Thyroid gland (tissue), 4 donors: ENCODE measurements around the gene MYT1. TPM values are rescaled to one million over a fixed set of nuclear protein-coding genes. Genes with fewer than 3 reads are reported as not detected.

Experiments
- DNase-seq, 2 donors: peaks; one replicate each; pipeline ENCODE4 v3.0.0-alpha.2; 2019
- H3K27ac ChIP-seq, 3 donors: fragments of 200-600 bp; sonication (generic); 1 replicate in 2 of 3; 2 replicates in 1 of 3; pipeline ENCODE4 v1.5.1; 2016 to 2019; ENCODE audit warnings: mild to moderate bottlenecking in 1 of 3, moderate library complexity in 1 of 3
- H3K27me3 ChIP-seq: fragments of 200-600 bp; sonication (generic); one replicate; pipeline ENCODE4 v1.5.1; 2019
- H3K36me3 ChIP-seq, 2 donors: fragments of 200-600 bp; sonication (generic); one replicate each; pipeline ENCODE4 v1.5.1; 2016 to 2019
- H3K4me1 ChIP-seq, 2 donors: fragments of 200-600 bp; sonication (generic); one replicate each; pipeline ENCODE4 v1.5.1; 2017 to 2019
- H3K4me3 ChIP-seq, 3 donors: fragments of 200-600 bp; sonication (generic); replicated peaks in 1 of 3; 1 replicate in 2 of 3; 2 replicates in 1 of 3; pipeline ENCODE4 v1.5.1; 2016; ENCODE audit warnings: mild to moderate bottlenecking in 1 of 3
- H3K9me3 ChIP-seq: fragments of 200-600 bp; sonication (generic); one replicate; pipeline ENCODE4 v1.5.1; 2017
- CTCF ChIP-seq, 6 experiments: fragments of 200-600 bp in 3 of 6; fragments of 450-650 bp in 3 of 6; sonication (generic) in 3 of 6; IDR thresholded peaks; one replicate each; pipeline ENCODE4 v1.5.1; 2016 to 2019; ENCODE audit warnings: antibody characterized with exemption in 6 of 6, mild to moderate bottlenecking in 2 of 6, inconsistent platforms in 1 of 6, moderate library complexity in 1 of 6
- POLR2A ChIP-seq, 2 donors: fragments of 450-650 bp; IDR thresholded peaks; one replicate each; pipeline ENCODE4 v1.6.1; 2017; ENCODE audit warnings: antibody characterized with exemption in 2 of 2, mild to moderate bottlenecking in 2 of 2, moderate library complexity in 1 of 2
- WGBS, 2 donors: methylation state at CpG; one replicate each; pipeline ENCODE4 v1.1.5; 2017; 5-methylcytosine and 5-hydroxymethylcytosine counted together
- intact Hi-C: fragments of 100-400 bp; cut with DNase I; formaldehyde crosslinking; loops from one replicate; pipeline ENCODE4 v1.15.1; 2023
- total RNA-seq, 4 donors: library from RNA; depleted of rRNA; stranded (reverse); fragments of >200 nt; gene quantifications; one replicate each; pipeline ENCODE4 v1.2.3, GENCODE V29; 2016

The MYT1 gene
- total RNA-seq, 4 donors from 2014 or later = 0.42 to 1.8 (median 1.1) TPM

GRCh38 chr20:64193058-64193457 is 28.8 kb downstream of the MYT1 start:
- intact Hi-C loops = no loop called here
- Histone ChIP-seq H3K4me3 (no peak overlapping the region), H3K27ac (no peak overlapping the region), H3K9me3 (no peaks in the 10 kb centered on the region), H3K4me1 (no peaks in the 10 kb centered on the region), H3K27me3 (no peaks in the 10 kb centered on the region), H3K36me3 (no peaks in the 10 kb centered on the region)
- WGBS, 2 donors = 69 to 70% methylated on average over 3 of the region's 3 CpGs
- TF ChIP-seq CTCF (IDR thresholded peaks at IDR 0.05) (no peak), POLR2A (IDR thresholded peaks at IDR 0.05) (no peak)
- no peak for DNase-seq

- intact Hi-C loops = no loop called here
- TF ChIP-seq POLR2A (IDR thresholded peaks at IDR 0.05) (no peak), CTCF (IDR thresholded peaks at IDR 0.05) (no peak)
- H3K27me3 ChIP-seq = no peaks in the 10 kb centered on the region
- no peaks in the 10 kb centered on the region for H3K4me1 ChIP-seq
- H3K9me3 ChIP-seq = no peaks in the 10 kb centered on the region
- no peak overlapping the region for H3K27ac ChIP-seq
- H3K4me3 ChIP-seq = no peak overlapping the region
- H3K36me3 ChIP-seq = no peaks in the 10 kb centered on the region
- no peak for DNase-seq
Observed at GRCh38 chr20:64194269-64194668, 30.0 kb downstream of the MYT1 start.

DNA sequence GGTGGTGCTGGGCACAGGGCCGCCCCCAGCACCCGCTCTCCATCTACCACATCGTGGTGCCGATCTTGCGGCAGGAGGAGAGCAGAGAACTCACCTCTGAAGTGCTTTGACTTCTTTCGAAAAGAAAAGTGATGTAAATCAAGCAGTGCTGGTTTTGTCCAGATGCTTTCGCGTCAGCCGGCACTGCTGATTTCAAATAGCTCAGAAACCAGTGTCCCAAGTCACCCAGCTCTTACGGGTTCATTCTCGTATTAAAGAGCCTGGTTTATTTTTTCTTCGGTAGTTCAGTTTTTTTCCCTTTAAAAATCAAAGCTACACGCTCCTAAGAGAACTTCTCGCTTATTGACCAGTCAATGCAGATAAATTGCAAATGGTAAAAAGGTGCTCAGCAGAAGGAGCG is 32.1 kb downstream of the MYT1 start:
- TF ChIP-seq CTCF (IDR thresholded peaks at IDR 0.05) = no peak
- TF ChIP-seq POLR2A (IDR thresholded peaks at IDR 0.05) = no peak
- DNase-seq = no peak
- Histone ChIP-seq H3K36me3 (no peaks in the 10 kb centered on the region), H3K4me3 (no peak overlapping the region), H3K27ac (no peak overlapping the region), H3K4me1 (no peaks in the 10 kb centered on the region), H3K9me3 (no peaks in the 10 kb centered on the region), H3K27me3 (no peaks in the 10 kb centered on the region)
- 62 to 67% methylated on average over 15 of the region's 15 CpGs for WGBS, 2 donors
- intact Hi-C loops = no loop called here

GRCh38 chr20:64196847-64197306 is 32.6 kb downstream of the MYT1 start:
- 76 to 88% methylated on average over 11 of the region's 11 CpGs for WGBS, 2 donors
- Histone ChIP-seq H3K27me3 (no peaks in the 10 kb centered on the region), H3K27ac (no peak overlapping the region), H3K4me3 (no peak overlapping the region), H3K4me1 (no peaks in the 10 kb centered on the region), H3K36me3 (no peaks in the 10 kb centered on the region), H3K9me3 (no peaks in the 10 kb centered on the region)
- DNase-seq = no peak
- TF ChIP-seq POLR2A (IDR thresholded peaks at IDR 0.05) (no peak), CTCF (IDR thresholded peaks at IDR 0.05) (no peak)
- intact Hi-C loops = no loop called here

DNA sequence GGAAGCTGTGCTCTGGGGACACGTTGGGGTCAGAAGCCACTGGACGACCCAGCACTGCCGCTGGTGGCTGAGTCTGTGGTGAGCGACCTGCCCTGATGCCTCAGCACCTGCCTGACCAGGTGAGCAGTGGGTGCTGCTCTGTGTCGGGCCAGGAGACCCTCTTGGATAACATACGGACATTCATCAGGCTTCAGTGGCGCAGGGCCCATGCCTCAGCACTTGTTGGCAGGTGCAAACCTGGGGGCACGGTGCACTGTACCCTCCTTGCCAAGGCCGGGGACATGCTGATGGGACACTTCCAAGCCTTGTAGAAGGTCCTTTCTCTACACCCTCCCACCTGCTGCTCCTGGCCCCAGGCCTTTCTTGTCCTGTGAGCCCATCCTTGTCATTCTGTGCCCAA is 34.1 kb downstream of the MYT1 start:
- no peaks in the 10 kb centered on the region for H3K27me3 ChIP-seq
- no peak for DNase-seq
- H3K4me1 ChIP-seq = no peaks in the 10 kb centered on the region
- H3K27ac ChIP-seq = no peak overlapping the region
- H3K36me3 ChIP-seq = no peaks in the 10 kb centered on the region
- no peak for TF ChIP-seq POLR2A (IDR thresholded peaks at IDR 0.05)
- no peak for TF ChIP-seq CTCF (IDR thresholded peaks at IDR 0.05)
- no peak overlapping the region for H3K4me3 ChIP-seq
- intact Hi-C loops = no loop called here
- 84 to 89% methylated on average over 5 to 9 of the region's 9 CpGs for WGBS, 2 donors
- no peaks in the 10 kb centered on the region for H3K9me3 ChIP-seq
